ENCODE measurements around the gene ZMIZ2. TPM values are rescaled to one million over a fixed set of nuclear protein-coding genes. Genes with fewer than 3 reads are reported as not detected.

ZMIZ2 gene
- total RNA-seq, 1 donor from 2014 or later, result 76.8 TPM

DNA sequence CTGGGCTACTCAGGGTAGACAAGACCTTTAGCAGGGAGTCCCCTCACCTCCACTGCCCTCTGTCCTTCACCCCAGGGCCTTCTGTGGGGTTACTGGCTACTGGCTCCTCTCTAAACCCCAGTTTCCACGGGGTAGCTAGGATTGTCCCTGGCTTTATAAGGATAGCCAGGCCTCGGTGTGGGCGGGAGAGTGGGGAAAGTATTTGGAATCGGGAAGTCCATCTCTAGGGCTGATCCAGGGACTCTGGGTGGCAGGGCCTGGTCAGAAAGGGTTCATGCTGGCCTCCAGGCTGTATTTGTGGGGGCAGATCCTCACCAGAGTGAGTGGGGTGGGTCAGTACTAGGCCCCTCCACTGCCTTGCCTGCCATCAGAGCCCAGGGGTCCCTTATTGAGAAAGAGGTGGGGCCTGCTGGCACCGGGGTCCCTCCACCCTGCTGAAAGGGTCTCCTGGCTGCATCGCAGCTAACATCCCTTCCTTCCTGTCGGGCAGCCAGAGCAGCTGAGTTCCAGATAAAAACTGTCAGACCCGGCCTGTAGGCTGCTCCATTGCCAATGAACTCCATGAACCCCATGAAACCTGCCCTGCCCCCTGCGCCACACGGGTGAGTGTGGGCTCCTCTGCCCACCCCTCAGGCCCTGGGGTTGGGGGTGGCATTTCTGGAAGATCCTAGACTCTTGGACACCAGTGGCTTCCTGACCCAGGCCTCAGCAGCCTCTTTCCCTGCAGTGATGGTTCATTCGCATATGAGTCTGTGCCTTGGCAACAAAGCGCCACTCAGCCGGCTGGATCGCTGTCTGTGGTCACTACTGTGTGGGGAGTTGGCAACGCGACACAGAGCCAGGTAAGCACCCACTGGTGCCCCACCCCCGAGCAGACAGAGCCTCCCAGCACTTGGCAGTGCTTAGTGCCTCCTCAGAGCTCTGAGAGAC is 7.3 kb downstream of the ZMIZ2 start:
- H3K36me3 ChIP-seq (ENCODE audit: insufficient read depth, low read length), result peaks cover 6% of the 10 kb centered on the region
- H2AFZ ChIP-seq (ENCODE audit: low read depth, low read length), result no peak overlapping the region
- H3K36me3 Mint-ChIP-seq (ENCODE audit: low read depth, unreplicated experiment), result peaks cover 6% of the 10 kb centered on the region
- FAIRE-seq, result no peak
- no peak overlapping the region for H3K4me3 Mint-ChIP-seq (ENCODE audit: unreplicated experiment)
- H3K9me3 Mint-ChIP-seq (ENCODE audit: unreplicated experiment), result no peaks in the 10 kb centered on the region
- H3K27me3 ChIP-seq (ENCODE audit: insufficient read depth, low read length), result no peaks in the 10 kb centered on the region
- no peak for DNase-seq (ENCODE audit: low read depth)
- H3K27me3 Mint-ChIP-seq (ENCODE audit: low read depth, unreplicated experiment), result no peaks in the 10 kb centered on the region
- peaks cover 5% of the 10 kb centered on the region for H3K4me1 ChIP-seq (ENCODE audit: insufficient read depth, low read length)
- H4K20me1 ChIP-seq (ENCODE audit: insufficient read depth, low read length), result peaks cover 63% of the 10 kb centered on the region
- no peaks in the 10 kb centered on the region for H3K9me3 ChIP-seq (ENCODE audit: insufficient read depth, low read depth, low read length)
- H3K27ac ChIP-seq (ENCODE audit: low read depth, low read length), result no peak overlapping the region
- peaks cover 6% of the 10 kb centered on the region for H3K4me1 Mint-ChIP-seq (ENCODE audit: low read depth, unreplicated experiment)
- no peak overlapping the region for H3K9ac ChIP-seq (ENCODE audit: low read length)
- no peak overlapping the region for H3K27ac Mint-ChIP-seq (ENCODE audit: unreplicated experiment)
- peaks cover 53% of the 10 kb centered on the region for H3K79me2 ChIP-seq (ENCODE audit: insufficient read depth, low read length)
- TF ChIP-seq, protein P1, sequence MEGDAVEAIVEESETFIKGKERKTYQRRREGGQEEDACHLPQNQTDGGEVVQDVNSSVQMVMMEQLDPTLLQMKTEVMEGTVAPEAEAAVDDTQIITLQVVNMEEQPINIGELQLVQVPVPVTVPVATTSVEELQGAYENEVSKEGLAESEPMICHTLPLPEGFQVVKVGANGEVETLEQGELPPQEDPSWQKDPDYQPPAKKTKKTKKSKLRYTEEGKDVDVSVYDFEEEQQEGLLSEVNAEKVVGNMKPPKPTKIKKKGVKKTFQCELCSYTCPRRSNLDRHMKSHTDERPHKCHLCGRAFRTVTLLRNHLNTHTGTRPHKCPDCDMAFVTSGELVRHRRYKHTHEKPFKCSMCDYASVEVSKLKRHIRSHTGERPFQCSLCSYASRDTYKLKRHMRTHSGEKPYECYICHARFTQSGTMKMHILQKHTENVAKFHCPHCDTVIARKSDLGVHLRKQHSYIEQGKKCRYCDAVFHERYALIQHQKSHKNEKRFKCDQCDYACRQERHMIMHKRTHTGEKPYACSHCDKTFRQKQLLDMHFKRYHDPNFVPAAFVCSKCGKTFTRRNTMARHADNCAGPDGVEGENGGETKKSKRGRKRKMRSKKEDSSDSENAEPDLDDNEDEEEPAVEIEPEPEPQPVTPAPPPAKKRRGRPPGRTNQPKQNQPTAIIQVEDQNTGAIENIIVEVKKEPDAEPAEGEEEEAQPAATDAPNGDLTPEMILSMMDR (IDR thresholded peaks at IDR 0.05; ENCODE audit: insufficient read depth, low read depth, low read length), result no peak
- TF ChIP-seq EZH2 (IDR thresholded peaks at IDR 0.05; ENCODE audit: insufficient read depth, low read length), result no peak
- H3K4me2 ChIP-seq (ENCODE audit: low read length), result no peak overlapping the region
- H3K4me3 ChIP-seq (ENCODE audit: insufficient read depth, low read depth, low read length), result no peak overlapping the region

DNA sequence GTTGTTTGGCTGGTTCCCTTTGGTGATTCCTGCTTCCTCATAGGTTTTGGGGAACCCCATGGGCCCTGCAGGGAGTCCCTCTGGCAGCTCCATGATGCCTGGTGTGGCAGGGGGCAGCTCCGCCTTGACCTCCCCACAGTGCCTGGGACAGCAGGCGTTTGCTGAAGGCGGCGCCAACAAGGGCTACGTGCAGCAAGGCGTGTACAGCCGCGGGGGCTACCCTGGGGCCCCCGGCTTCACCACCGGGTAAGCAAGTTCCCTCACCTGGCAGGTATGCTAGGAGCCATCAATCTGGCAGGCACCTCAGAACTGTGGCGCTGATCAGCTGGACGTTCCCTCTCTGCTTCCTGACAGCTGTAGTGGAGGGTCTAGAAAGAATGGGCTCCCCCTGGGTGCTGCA is 8.3 kb downstream of the ZMIZ2 start:
- peaks cover 6% of the 10 kb centered on the region for H3K36me3 Mint-ChIP-seq (ENCODE audit: low read depth, unreplicated experiment)
- Histone ChIP-seq H4K20me1 (ENCODE audit: insufficient read depth, low read length) (peaks cover 54% of the 10 kb centered on the region), H3K27ac (ENCODE audit: low read depth, low read length) (no peak overlapping the region), H2AFZ (ENCODE audit: low read depth, low read length) (no peak overlapping the region), H3K4me2 (ENCODE audit: low read length) (no peak overlapping the region), H3K9ac (ENCODE audit: low read length) (no peak overlapping the region), H3K79me2 (ENCODE audit: insufficient read depth, low read length) (peaks cover 43% of the 10 kb centered on the region), H3K4me3 (ENCODE audit: insufficient read depth, low read depth, low read length) (no peak overlapping the region), H3K4me1 (ENCODE audit: insufficient read depth, low read length) (no peaks in the 10 kb centered on the region), H3K9me3 (ENCODE audit: insufficient read depth, low read depth, low read length) (no peaks in the 10 kb centered on the region), H3K27me3 (ENCODE audit: insufficient read depth, low read length) (no peaks in the 10 kb centered on the region), H3K36me3 (ENCODE audit: insufficient read depth, low read length) (peaks cover 6% of the 10 kb centered on the region)
- peaks cover 1% of the 10 kb centered on the region for H3K4me1 Mint-ChIP-seq (ENCODE audit: low read depth, unreplicated experiment)
- H3K27ac Mint-ChIP-seq (ENCODE audit: unreplicated experiment), result no peak overlapping the region
- DNase-seq (ENCODE audit: low read depth) (no peak), FAIRE-seq (no peak)
- no peaks in the 10 kb centered on the region for H3K9me3 Mint-ChIP-seq (ENCODE audit: unreplicated experiment)
- H3K4me3 Mint-ChIP-seq (ENCODE audit: unreplicated experiment), result no peak overlapping the region
- no peaks in the 10 kb centered on the region for H3K27me3 Mint-ChIP-seq (ENCODE audit: low read depth, unreplicated experiment)
- TF ChIP-seq, protein P1 (IDR thresholded peaks at IDR 0.05; ENCODE audit: insufficient read depth, low read depth, low read length), result no peak
- TF ChIP-seq EZH2 (IDR thresholded peaks at IDR 0.05; ENCODE audit: insufficient read depth, low read length), result no peak

DNA sequence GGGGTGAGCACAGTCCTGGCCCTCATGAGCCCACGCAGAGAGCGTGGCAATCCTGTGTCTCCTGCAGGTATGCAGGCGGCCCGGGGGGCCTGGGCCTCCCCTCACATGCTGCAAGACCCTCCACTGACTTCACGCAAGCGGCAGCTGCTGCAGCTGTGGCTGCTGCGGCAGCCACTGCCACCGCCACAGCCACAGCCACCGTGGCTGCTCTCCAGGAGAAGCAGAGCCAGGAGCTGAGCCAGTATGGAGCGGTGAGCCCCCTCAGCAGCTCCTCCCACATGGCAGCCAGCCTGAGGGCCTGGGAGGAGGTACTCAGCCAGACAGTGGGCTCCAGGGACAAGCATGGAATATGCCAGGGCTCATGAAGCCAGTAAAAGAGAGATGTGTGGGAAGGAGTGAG is 8.7 kb downstream of the ZMIZ2 start:
- no peak overlapping the region for H3K27ac ChIP-seq (ENCODE audit: low read depth, low read length)
- Mint-ChIP-seq H3K27ac (ENCODE audit: unreplicated experiment) (no peak overlapping the region), H3K4me1 (ENCODE audit: low read depth, unreplicated experiment) (peaks cover 1% of the 10 kb centered on the region), H3K27me3 (ENCODE audit: low read depth, unreplicated experiment) (no peaks in the 10 kb centered on the region), H3K36me3 (ENCODE audit: low read depth, unreplicated experiment) (peaks cover 8% of the 10 kb centered on the region), H3K4me3 (ENCODE audit: unreplicated experiment) (no peak overlapping the region), H3K9me3 (ENCODE audit: unreplicated experiment) (no peaks in the 10 kb centered on the region)
- peaks cover 7% of the 10 kb centered on the region for H3K36me3 ChIP-seq (ENCODE audit: insufficient read depth, low read length)
- H3K79me2 ChIP-seq (ENCODE audit: insufficient read depth, low read length), result peaks cover 39% of the 10 kb centered on the region
- H3K4me1 ChIP-seq (ENCODE audit: insufficient read depth, low read length), result no peaks in the 10 kb centered on the region
- no peak for DNase-seq (ENCODE audit: low read depth)
- no peaks in the 10 kb centered on the region for H3K27me3 ChIP-seq (ENCODE audit: insufficient read depth, low read length)
- H3K9ac ChIP-seq (ENCODE audit: low read length), result no peak overlapping the region
- FAIRE-seq, result no peak
- no peak overlapping the region for H2AFZ ChIP-seq (ENCODE audit: low read depth, low read length)
- H3K4me2 ChIP-seq (ENCODE audit: low read length), result no peak overlapping the region
- TF ChIP-seq EZH2 (IDR thresholded peaks at IDR 0.05; ENCODE audit: insufficient read depth, low read length), result no peak
- TF ChIP-seq, protein P1 (IDR thresholded peaks at IDR 0.05; ENCODE audit: insufficient read depth, low read depth, low read length), result no peak
- peaks cover 50% of the 10 kb centered on the region for H4K20me1 ChIP-seq (ENCODE audit: insufficient read depth, low read length)
- no peak overlapping the region for H3K4me3 ChIP-seq (ENCODE audit: insufficient read depth, low read depth, low read length)
- no peaks in the 10 kb centered on the region for H3K9me3 ChIP-seq (ENCODE audit: insufficient read depth, low read depth, low read length)
